HEK293 (cell line): Measurements from ENCODE around the gene VSIG8.

Source experiments
- CTCF ChIA-PET: fragments of 350-600 bp; formaldehyde crosslinking; extraction: SDS; loops from one replicate; lab custom pipeline; 2021; ENCODE audit warnings: antibody characterized with exemption; lab: Yijun Ruan, JAX
- POLR2A ChIA-PET: fragments of 300-600 bp; formaldehyde crosslinking; extraction: SDS; loops from one replicate; lab custom pipeline; 2020; ENCODE audit warnings: antibody characterized with exemption, inconsistent platforms; lab: Yijun Ruan, JAX
- H3K27ac ChIP-seq: fragments of 200-500 bp; sonication (Bioruptor generic); 2 replicates; pipeline ENCODE4 v1.5.1; 2014; ENCODE audit warnings: low read depth, low read length, control low read depth, inconsistent platforms; ENCODE audit errors: extremely low read depth
- H3K36me3 ChIP-seq, 2 experiments: fragments of 200-500 bp in 1 of 2; sonication (Bioruptor generic) in 1 of 2; 1 replicate in 1 of 2; 2 replicates in 1 of 2; pipeline ENCODE4 v1.5.1; 2014 to 2017; ENCODE audit warnings: inconsistent platforms in 2 of 2, low read length in 2 of 2; ENCODE audit not compliant: control insufficient read depth in 2 of 2, insufficient read depth in 1 of 2
- H3K4me1 ChIP-seq: fragments of 200-500 bp; sonication (Bioruptor generic); 2 replicates; pipeline ENCODE4 v1.5.1; 2014; ENCODE audit warnings: mild to moderate bottlenecking, low read length, inconsistent platforms; ENCODE audit not compliant: control insufficient read depth, insufficient read depth
- H3K4me3 ChIP-seq: 2 replicates; pipeline ENCODE4 v1.5.1; 2011; ENCODE audit warnings: low read depth, mild to moderate bottlenecking, control low read depth, low read length, moderate library complexity
- H3K9me3 ChIP-seq: fragments of 200-500 bp; sonication (Bioruptor generic); 2 replicates; pipeline ENCODE4 v1.5.1; 2014; ENCODE audit warnings: low read depth, low read length, inconsistent platforms; ENCODE audit not compliant: control insufficient read depth, insufficient read depth
- AEBP2 ChIP-seq: fragments of 450-650 bp; formaldehyde crosslinking; IDR thresholded peaks from 2 replicates; pipeline ENCODE4 v1.5.1; 2016; ENCODE audit warnings: missing biosample characterization, missing genetic modification characterization, borderline replicate concordance
- GFI1B ChIP-seq: fragments of 450-650 bp; formaldehyde crosslinking; IDR thresholded peaks from 2 replicates; pipeline ENCODE4 v1.5.1; 2016; ENCODE audit warnings: missing biosample characterization, missing genetic modification characterization
- GLI4 ChIP-seq: fragments of 450-650 bp; formaldehyde crosslinking; IDR thresholded peaks from 2 replicates; pipeline ENCODE4 v1.5.1; 2016; ENCODE audit warnings: missing biosample characterization, missing genetic modification characterization
- HOXD13 ChIP-seq: sonication (generic); formaldehyde crosslinking; IDR thresholded peaks from 2 replicates; pipeline ENCODE4 v1.8.0; 2022; ENCODE audit warnings: missing genetic modification reagents, borderline replicate concordance
- KLF1 ChIP-seq: fragments of 450-650 bp; formaldehyde crosslinking; IDR thresholded peaks from 2 replicates; pipeline ENCODE4 v1.5.1; 2016; ENCODE audit warnings: missing biosample characterization, missing genetic modification characterization
- OSR2 ChIP-seq: fragments of 450-650 bp; formaldehyde crosslinking; IDR thresholded peaks from 2 replicates; pipeline ENCODE4 v1.5.1; 2016; ENCODE audit warnings: missing biosample characterization, missing genetic modification characterization
- OVOL3 ChIP-seq: fragments of 450-650 bp; formaldehyde crosslinking; IDR thresholded peaks from 2 replicates; pipeline ENCODE4 v1.5.1; 2016; ENCODE audit warnings: missing biosample characterization, missing genetic modification characterization
- PBX3 ChIP-seq: sonication (generic); formaldehyde crosslinking; IDR thresholded peaks from 2 replicates; pipeline ENCODE4 v1.8.1; 2022; ENCODE audit warnings: mild to moderate bottlenecking, moderate library complexity, missing genetic modification reagents
- ZBTB48 ChIP-seq: fragments of 450-650 bp; formaldehyde crosslinking; IDR thresholded peaks from 2 replicates; pipeline ENCODE4 v1.5.1; 2016; ENCODE audit warnings: missing biosample characterization, missing genetic modification characterization
- ZBTB6 ChIP-seq: fragments of 450-650 bp; formaldehyde crosslinking; IDR thresholded peaks from 2 replicates; pipeline ENCODE4 v1.5.1; 2017; ENCODE audit warnings: missing biosample characterization, missing genetic modification characterization
- ZFHX2 ChIP-seq: fragments of 450-650 bp; formaldehyde crosslinking; conservative IDR thresholded peaks from 2 replicates; pipeline ENCODE4 v1.5.1; 2016; ENCODE audit warnings: missing biosample characterization, missing genetic modification characterization
- ZFP3 ChIP-seq: fragments of 450-650 bp; formaldehyde crosslinking; IDR thresholded peaks from 2 replicates; pipeline ENCODE4 v1.5.1; 2016; ENCODE audit warnings: low read depth, missing biosample characterization, missing genetic modification characterization
- ZNF112 ChIP-seq: fragments of 450-650 bp; formaldehyde crosslinking; IDR thresholded peaks from 2 replicates; pipeline ENCODE4 v1.5.0; 2017; ENCODE audit warnings: missing biosample characterization, missing genetic modification characterization
- ZNF16 ChIP-seq: fragments of 450-650 bp; formaldehyde crosslinking; IDR thresholded peaks from 2 replicates; pipeline ENCODE4 v1.5.1; 2016; ENCODE audit warnings: low read depth, missing biosample characterization, missing genetic modification characterization
- ZNF335 ChIP-seq: fragments of 450-650 bp; formaldehyde crosslinking; conservative IDR thresholded peaks from 2 replicates; pipeline ENCODE4 v1.5.1; 2016; ENCODE audit warnings: missing biosample characterization, missing genetic modification characterization
- ZNF354C ChIP-seq: fragments of 450-650 bp; formaldehyde crosslinking; IDR thresholded peaks from 2 replicates; pipeline ENCODE4 v1.5.1; 2016; ENCODE audit warnings: missing biosample characterization, missing genetic modification characterization, low read depth, borderline replicate concordance
- ZNF366 ChIP-seq: fragments of 450-650 bp; formaldehyde crosslinking; conservative IDR thresholded peaks from 2 replicates; pipeline ENCODE4 v1.5.1; 2016; ENCODE audit warnings: missing biosample characterization, missing genetic modification characterization
- ZNF404 ChIP-seq: fragments of 450-650 bp; formaldehyde crosslinking; IDR thresholded peaks from 2 replicates; pipeline ENCODE4 v1.5.1; 2017; ENCODE audit warnings: missing biosample characterization, missing genetic modification characterization
- ZNF501 ChIP-seq: fragments of 450-650 bp; formaldehyde crosslinking; IDR thresholded peaks from 2 replicates; pipeline ENCODE4 v1.5.1; 2016; ENCODE audit warnings: missing biosample characterization, missing genetic modification characterization
- ZNF530 ChIP-seq: fragments of 450-650 bp; formaldehyde crosslinking; IDR thresholded peaks from 2 replicates; pipeline ENCODE4 v1.5.1; 2016; ENCODE audit warnings: low read depth, missing biosample characterization, missing genetic modification characterization
- ZNF600 ChIP-seq: fragments of 450-650 bp; formaldehyde crosslinking; IDR thresholded peaks from 2 replicates; pipeline ENCODE4 v1.5.1; 2016; ENCODE audit warnings: missing biosample characterization, missing genetic modification characterization
- ZNF621 ChIP-seq: fragments of 450-650 bp; formaldehyde crosslinking; IDR thresholded peaks from 2 replicates; pipeline ENCODE4 v1.5.1; 2017; ENCODE audit warnings: missing biosample characterization, missing genetic modification characterization
- ZNF660 ChIP-seq: fragments of 450-650 bp; IDR thresholded peaks from 2 replicates; pipeline ENCODE4 v1.5.1; 2018; ENCODE audit warnings: missing biosample characterization, mild to moderate bottlenecking, missing genetic modification characterization
- ZNF692 ChIP-seq: fragments of 450-650 bp; formaldehyde crosslinking; IDR thresholded peaks from 2 replicates; pipeline ENCODE4 v1.5.1; 2016; ENCODE audit warnings: missing biosample characterization, missing genetic modification characterization
- ZNF776 ChIP-seq: fragments of 450-650 bp; formaldehyde crosslinking; IDR thresholded peaks from 2 replicates; pipeline ENCODE4 v1.5.0; 2017; ENCODE audit warnings: missing biosample characterization, missing genetic modification characterization, borderline replicate concordance
- TF ChIP-seq, protein P1 (sequence below): fragments of 450-650 bp; IDR thresholded peaks from 2 replicates; pipeline ENCODE4 v1.5.1; 2018; ENCODE audit warnings: missing biosample characterization, mild to moderate bottlenecking, missing genetic modification characterization
- TF ChIP-seq, protein P2 (sequence below): fragments of 450-650 bp; formaldehyde crosslinking; optimal IDR thresholded peaks from 2 replicates; pipeline ENCODE3; 2016; ENCODE audit warnings: missing biosample characterization, mild to moderate bottlenecking, missing genetic modification characterization
- TF ChIP-seq, protein P3 (sequence below): fragments of 450-650 bp; formaldehyde crosslinking; IDR thresholded peaks from 2 replicates; pipeline ENCODE4; 2016; ENCODE audit warnings: missing biosample characterization, missing genetic modification characterization

The VSIG8 gene

GRCh38 chr1:159854693-159855192, 7.7 kb downstream of the VSIG8 start (continued):
- TF ChIP-seq, protein P1, sequence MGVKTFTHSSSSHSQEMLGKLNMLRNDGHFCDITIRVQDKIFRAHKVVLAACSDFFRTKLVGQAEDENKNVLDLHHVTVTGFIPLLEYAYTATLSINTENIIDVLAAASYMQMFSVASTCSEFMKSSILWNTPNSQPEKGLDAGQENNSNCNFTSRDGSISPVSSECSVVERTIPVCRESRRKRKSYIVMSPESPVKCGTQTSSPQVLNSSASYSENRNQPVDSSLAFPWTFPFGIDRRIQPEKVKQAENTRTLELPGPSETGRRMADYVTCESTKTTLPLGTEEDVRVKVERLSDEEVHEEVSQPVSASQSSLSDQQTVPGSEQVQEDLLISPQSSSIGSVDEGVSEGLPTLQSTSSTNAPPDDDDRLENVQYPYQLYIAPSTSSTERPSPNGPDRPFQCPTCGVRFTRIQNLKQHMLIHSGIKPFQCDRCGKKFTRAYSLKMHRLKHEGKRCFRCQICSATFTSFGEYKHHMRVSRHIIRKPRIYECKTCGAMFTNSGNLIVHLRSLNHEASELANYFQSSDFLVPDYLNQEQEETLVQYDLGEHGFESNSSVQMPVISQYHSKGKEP (tag by site-specific recombination), result 0 out of 2 replicates have a peak, but pooled peaks have one; percentile 27
- TF ChIP-seq OSR2, result no peak
- no peak for TF ChIP-seq ZNF354C
- TF ChIP-seq ZNF776 (tag by site-specific recombination), result no peak
- TF ChIP-seq ZFHX2 (tag by site-specific recombination), result no peak
- 0 out of 2 replicates have a peak, but pooled peaks have one; percentile 3 for TF ChIP-seq PBX3 (CRISPR knock-in tag)
- no peak for TF ChIP-seq ZNF404 (tag by site-specific recombination)
- no peak for TF ChIP-seq HOXD13 (CRISPR knock-in tag)
- peak; percentile 27; the same call in 1 of the 2 replicates for TF ChIP-seq ZBTB48
- TF ChIP-seq ZNF600 (tag by site-specific recombination), result peak; percentile 60; the same call in 1 of the 2 replicates
- no peak for TF ChIP-seq ZNF530
- TF ChIP-seq, protein P2, sequence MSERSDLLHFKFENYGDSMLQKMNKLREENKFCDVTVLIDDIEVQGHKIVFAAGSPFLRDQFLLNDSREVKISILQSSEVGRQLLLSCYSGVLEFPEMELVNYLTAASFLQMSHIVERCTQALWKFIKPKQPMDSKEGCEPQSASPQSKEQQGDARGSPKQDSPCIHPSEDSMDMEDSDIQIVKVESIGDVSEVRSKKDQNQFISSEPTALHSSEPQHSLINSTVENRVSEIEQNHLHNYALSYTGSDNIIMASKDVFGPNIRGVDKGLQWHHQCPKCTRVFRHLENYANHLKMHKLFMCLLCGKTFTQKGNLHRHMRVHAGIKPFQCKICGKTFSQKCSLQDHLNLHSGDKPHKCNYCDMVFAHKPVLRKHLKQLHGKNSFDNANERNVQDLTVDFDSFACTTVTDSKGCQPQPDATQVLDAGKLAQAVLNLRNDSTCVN (tag by site-specific recombination), result peak; percentile 88
- TF ChIP-seq ZNF692 (tag by site-specific recombination), result peak; percentile 74; the same call in 1 of the 2 replicates
- 0 out of 2 replicates have a peak, but pooled peaks have one; percentile 2 for TF ChIP-seq ZBTB6 (tag by site-specific recombination)
- TF ChIP-seq ZFP3 (tag by site-specific recombination), result no peak

DNA sequence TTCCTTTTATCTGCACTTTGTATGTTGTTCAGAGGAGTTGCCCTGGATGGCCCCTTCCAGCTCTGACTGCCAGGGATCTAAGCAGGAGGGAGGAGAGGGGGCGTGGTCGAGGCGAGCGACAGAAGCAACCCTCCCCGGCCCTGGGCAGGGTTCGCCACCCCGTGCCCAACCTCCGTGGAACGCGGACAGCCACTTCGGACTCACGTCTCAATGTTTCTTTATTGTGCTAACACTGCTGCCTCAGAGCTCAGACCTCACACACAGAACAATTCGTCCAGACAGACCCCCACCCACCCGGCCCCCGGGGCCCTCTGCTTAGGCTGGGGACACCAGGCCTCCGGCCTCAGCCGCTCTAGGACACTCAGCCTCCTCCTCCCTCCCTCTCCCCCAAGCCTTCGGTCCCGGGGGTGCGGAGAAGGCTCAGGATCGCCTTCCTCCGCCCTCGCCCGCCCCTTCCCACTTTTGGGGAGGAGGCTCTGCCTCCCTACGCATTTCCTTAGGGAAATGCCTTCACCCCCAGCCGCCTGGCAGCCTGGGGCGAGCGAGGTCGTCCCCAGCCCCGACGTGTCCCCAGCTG, 8.3 kb downstream of the VSIG8 start:
- H3K36me3 ChIP-seq, result no peaks in the 10 kb centered on the region
- POLR2A ChIA-PET, result interaction anchor here (0.8 to 1.3 kb wide), 3 partner anchors 13 to 68 kb away, joined by 3 to 5 read pairs (median 5); no protein-coding TSS in a partner anchor
- CTCF ChIA-PET, result interaction anchor here (0.6 to 1.7 kb wide), 8 partner anchors 11 to 92 kb away, joined by 3 to 5 read pairs (median 3); no protein-coding TSS in a partner anchor
- peak overlapping the region; percentile 30 for H3K4me3 ChIP-seq
- H3K9me3 ChIP-seq, result no peaks in the 10 kb centered on the region
- no peak overlapping the region; the same call in 1 of the 2 replicates for H3K27ac ChIP-seq
- 0 out of 2 replicates have a peak, but pooled peaks cover 4% of the 10 kb centered on the region for H3K4me1 ChIP-seq
- TF ChIP-seq ZNF16 (no peak), AEBP2 (tag by site-specific recombination) (no peak), ZNF366 (peak; percentile 65; the same call in 1 of the 2 replicates), ZNF335 (tag by site-specific recombination) (peak; percentile 76), OVOL3 (no peak), KLF1 (tag by site-specific recombination) (no peak), ZNF501 (no peak), ZNF112 (tag by site-specific recombination) (no peak), GLI4 (tag by site-specific recombination) (no peak), GFI1B (tag by site-specific recombination) (no peak), ZNF621 (tag by site-specific recombination) (no peak), ZNF404 (tag by site-specific recombination) (no peak), ZNF660 (no peak)
- TF ChIP-seq, protein P3, sequence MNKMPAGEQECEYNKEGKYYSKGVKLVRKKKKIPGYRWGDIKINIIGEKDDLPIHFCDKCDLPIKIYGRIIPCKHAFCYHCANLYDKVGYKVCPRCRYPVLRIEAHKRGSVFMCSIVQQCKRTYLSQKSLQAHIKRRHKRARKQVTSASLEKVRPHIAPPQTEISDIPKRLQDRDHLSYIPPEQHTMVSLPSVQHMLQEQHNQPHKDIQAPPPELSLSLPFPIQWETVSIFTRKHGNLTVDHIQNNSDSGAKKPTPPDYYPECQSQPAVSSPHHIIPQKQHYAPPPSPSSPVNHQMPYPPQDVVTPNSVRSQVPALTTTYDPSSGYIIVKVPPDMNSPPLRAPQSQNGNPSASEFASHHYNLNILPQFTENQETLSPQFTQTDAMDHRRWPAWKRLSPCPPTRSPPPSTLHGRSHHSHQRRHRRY, result no peak
